Measurements from ENCODE around the gene SLC37A3.

SLC37A3 gene

DNA sequence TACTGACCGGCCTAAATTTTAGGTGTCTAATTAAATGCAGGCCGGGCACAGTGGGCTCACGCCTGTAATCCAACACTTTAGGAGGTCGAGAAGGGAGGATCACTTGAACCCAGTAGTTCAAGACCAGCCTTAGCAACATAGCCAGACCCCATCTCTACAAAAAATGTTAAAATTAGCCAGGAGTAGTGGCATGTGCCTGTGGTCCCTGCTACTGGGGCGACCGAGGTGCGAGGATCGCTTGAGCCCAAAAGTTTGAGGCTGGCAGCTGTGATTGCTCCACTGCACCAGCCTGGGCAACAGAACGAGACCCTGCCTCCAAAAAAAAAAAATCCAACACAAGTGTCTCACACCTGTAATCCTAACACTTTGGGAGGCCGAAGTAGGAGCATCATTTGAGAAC is 491 bp upstream of the SLC37A3 start:
- no peak for DNase-seq

DNA sequence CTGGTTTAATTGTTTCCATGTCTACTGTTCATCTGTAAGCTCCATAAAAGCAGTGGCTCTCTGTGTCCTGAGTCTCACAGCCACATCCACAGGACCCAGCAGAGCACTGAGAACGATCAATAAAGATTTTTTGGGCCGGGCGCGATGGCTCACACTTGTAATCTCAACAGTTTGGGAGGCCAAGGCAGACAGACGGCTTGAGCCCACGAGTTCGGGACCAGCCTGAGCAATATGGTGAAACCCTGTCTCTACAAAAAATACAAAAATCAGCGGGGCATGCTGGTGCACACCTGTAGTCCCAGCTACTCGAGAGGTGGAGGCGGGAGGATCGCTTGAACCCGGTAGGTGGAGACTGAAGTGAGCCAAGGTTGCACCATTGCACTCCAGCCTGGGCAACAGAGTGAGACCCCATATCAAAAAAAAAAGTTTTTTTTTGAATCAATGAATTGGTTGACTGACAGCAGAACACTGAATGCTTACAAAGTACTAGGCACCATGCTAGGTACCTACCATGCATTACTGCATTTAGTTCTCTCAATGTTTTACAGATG is 4.5 kb downstream of the SLC37A3 start:
- DNase-seq = no peak

DNA sequence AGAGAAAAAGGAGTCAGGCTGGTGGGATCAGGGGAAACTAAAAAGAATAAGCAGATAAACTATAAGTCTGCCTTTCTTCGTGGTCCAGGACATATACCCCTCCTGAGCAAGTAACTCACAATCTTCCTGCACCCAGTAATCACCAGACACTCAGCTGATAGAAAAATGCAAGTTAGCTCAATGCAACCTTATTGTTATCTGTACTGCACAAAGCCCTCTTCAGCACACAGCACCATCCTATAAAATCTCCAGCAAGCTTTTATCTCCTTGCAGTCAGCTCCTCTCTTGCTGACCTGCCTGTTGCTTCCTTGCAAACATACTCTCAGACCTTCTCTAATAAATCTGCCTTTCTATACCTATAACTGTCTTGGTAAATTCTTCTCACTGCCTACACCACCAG is 6.7 kb downstream of the SLC37A3 start:
- DNase-seq = no peak

DNA sequence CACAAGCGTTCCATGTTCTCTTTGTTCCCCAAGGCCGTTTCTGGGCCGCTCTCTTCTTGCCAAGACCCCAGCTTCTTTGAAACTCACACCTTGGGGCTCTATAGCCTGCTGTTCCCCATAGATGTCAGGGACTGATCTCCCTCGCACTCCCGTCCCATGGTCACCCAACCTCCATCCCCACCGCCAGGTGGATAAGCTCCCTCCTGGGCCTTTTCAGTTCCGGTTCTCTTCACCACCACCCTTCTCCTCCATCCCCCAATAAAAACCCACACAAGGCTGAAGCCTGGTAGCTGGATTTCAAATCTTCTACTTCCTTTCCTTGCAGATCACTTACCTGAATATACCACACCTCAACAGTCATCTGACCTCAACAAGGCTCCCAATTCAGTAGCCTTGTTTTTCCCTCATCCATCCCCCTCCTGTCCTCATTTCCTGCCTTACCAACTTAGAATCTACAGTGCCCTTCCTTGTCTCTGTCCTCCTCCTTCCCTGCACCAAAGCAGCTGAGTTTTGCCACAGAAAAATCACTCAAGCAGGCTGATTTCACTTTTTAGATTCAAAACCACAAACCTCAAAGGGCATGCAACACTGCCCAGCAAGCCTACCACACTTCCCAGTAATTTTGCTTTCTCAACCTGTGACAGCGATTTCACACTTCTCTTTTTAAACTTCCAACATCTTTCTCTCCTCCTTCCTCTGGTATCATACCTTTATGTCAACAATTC is 7.7 kb downstream of the SLC37A3 start:
- DNase-seq = no peak

DNA sequence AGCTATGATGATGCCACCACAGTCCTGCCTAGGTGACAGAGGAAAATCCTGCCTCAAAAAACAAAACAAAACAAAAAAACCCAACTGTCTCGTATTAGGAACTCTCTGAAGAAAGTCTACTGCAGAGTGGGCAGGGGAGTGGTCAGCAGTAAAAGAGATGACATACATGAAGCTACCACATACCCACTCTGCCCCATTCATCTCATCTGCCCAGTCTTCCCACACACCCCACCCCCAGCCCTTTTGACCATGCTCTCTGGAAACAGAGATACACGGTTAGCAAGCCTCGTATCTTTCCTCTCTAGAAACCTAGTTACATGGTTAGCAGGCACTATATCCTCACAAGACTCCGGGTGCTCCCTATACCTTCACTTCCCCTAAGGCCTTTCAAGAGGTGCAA is 8.3 kb downstream of the SLC37A3 start:
- DNase-seq = no peak

DNA sequence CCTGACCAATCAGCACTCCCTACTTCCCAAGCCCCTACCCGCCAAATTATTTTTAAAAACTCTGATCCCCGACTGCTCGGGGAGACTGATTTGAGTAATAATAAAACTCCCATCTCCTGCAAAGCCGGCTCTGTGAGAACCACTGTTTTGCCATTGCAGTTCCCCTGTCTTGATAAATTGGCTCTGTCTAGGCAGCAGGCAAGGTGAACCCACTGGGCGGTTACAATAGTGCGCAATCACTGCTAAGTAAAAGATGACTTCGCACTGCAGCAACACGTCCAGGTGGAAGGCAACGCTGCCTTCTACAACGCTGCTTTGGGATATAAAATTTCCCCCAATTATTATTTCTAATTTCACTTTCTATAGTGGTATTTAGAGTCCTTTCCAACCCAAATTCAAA is 8.9 kb downstream of the SLC37A3 start:
- DNase-seq = no peak

DNA sequence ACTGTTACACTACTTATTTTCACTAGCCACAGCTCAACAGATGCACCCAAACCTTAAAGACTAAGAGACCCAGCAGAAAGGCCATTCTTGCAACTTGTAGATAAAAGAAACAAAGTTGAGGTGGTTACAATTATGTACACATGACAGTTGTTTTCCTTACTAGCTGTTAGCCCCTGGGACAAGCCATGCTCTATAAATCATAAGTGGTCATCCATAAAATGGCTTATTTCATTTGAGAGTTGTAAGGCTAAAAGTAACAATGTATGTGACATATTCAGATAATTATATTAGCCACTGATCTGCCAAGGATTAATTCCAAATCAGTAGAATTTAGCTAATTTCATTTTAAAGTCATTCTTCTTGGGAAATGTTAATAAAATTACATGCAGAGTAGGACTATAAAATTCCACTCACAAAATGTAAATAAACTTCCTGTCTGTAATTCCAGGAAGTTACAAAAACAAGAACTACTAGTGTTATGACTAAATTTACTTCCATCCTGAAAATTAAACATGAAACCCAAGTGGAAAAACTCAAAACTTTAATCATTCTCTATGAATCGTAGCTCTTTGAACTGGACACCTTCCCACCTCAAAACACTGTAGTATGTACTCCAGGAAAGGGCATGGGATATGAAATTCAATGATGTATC is 13.3 kb downstream of the SLC37A3 start:
- no peak for DNase-seq

DNA sequence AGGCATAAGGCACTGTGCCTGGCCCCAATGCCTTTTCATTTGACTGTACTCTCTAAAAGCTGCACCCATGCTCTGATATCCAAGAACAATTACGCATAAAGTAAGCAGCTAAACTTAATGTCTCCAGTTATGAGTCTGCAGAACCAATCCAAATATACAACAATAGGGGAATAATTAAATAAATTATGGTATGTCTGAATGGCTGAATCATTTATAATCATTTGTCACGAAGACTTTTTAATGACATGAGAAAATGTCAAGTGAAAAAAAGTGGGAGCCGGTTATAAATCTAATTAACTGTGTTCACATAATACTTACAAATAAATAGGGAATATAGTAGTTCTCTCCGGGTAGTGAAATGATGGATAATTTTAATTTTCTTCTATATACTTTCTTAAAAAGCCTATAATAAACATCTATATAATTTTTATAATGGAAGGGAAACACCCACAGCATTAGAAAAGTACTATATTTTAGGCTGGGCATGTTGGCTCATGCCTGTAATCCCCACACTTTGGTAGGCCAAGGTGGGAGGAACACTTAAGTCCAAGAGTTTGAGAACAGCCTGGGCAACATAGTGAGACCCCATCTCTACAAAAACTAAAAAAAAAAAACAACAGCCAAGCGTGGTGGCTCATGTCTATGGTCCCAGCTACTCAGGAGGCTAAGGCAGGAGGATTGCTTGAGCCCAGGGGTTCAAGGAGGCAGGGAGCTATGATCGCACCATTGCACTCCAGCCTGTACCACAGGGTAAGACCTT is 14.2 kb downstream of the SLC37A3 start:
- DNase-seq = no peak

DNA sequence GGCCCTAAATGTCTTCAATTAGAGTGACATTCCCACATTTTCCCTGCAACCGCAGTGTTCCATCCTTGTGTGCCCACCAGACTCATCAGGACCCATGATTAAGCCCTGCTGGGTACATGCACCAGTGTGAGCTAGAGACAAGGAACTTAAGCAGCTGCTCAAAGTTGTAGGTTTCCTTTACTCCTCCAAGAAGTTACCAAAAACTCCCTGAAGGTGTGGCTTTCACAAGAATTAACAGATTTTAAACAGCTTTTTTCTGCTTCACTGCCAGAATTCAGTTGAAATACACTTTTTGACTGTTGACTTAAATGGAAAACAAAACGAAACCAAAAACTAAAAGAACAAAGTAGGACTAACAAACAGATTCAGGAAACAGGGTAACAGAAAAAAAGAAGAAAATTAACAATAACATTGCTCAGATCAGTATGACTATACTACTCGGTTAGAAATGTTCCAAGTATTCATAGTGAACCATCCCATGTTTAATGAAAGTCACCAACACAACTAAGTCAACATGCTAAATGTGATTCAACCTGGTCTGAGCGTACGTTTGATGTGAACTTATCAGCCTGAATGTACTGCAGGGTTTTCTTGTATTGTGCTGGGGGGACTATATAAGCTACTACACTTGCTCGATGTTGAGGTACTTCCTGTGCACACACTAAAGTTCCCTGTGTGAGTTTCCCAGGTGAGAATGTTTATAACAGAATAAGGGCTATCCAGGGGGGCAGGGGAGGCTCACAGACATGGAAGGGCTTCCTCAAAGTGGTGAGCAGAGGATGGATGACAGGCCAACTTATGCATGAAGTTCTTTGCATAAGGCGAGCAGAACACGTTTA is 22.2 kb downstream of the SLC37A3 start:
- no peak for DNase-seq

DNA sequence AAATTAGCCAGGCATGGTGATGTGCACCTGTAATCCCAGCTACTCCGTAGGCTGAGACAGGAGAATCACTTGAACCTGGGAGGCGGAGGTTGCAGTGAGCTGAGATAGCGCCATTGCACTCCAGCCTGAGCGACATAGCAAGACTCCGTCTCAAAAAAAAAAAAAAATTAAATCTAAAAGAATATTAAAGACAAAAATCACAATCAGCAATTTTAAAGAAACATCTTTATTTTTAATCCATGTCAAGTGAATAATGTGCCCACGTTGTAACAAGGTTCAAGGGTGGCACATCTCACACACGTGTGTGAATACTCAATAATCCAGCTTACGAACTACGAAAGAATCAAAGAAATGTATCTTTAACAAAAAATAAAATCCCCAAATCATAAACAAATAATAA is 23.0 kb downstream of the SLC37A3 start:
- no peak for DNase-seq

DNA sequence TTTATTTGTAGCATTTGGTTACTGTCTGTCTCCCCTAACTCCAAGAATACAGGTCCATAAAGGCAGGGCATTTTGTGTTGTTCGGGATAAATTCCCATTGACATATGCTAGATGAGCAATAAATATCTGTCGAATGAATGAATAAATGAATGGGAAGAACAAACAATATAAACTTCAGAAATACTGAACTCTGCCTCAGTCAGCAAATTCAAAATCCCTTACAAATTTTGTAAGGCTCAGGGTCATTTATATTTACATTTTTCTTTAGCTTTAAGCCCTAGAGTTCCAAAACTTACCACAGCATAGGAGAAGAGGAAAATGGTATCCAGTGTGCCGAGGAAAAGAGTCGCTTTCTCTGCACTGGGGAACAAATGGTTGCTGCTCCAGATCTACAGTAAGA is 29.0 kb downstream of the SLC37A3 start:
- no peak for DNase-seq

DNA sequence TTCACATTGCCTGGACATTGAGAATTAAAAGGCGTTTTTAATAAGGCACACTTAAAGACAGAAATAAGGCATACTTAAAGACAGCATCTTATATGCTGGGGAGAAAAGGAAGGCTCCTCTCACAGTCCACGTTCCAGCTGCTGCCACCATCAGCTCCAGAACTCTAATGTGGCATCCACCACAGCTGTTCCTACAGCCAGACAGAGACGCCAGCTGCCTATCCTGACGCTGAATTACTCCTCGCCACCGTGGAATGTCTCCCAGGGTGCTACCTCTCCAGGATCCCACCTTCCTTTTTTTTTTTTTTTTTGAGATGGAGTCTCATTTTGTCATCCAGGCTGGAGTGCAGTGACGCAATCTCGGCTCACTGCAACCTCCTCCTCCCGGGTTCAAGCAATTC is 30.8 kb downstream of the SLC37A3 start:
- no peak for DNase-seq

DNA sequence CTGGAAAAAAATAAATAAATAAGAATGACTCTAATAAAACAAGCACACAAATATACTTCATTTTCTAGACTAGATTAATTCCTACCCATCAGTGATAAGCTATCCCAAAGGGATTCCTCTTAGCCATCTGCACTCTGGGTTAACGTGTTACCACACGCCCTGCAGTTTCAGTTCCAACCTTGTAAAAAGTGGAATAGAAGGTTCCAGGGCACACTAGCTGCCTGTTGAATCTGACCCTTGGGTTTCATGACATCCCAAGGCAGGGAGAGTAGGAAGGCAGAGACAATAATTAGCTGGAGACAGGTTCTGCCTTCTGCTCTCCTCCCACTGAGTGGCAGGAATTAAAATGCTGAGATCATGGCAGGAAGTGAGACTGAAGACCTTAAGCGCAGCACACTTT is 33.5 kb downstream of the SLC37A3 start:
- peak; percentile 83 for DNase-seq

DNA sequence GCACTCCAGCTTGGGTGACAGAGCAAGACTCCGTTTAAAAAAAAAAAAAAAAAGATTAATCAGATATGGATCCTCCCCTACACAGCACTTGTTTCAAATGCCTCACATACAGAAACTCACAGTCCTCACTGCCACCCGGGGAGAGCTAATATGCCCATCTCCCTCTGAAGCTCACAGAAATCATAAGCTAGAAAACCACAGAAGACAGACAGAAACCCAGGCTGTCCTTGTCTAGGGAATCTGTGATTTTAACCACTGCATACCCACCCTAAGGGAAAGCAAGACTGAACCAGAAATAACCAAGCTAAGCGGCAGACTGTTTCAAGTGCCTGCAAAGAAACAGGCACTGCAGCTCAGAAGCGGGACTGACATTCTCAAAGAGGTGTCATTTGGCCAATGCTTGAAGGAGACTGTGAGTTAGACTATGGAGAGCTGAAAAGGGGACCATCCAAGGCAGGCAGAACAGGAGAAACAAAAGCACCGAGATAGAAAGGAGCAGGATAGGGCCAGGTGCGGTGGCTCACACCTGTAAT is 37.6 kb downstream of the SLC37A3 start:
- no peak for DNase-seq

DNA sequence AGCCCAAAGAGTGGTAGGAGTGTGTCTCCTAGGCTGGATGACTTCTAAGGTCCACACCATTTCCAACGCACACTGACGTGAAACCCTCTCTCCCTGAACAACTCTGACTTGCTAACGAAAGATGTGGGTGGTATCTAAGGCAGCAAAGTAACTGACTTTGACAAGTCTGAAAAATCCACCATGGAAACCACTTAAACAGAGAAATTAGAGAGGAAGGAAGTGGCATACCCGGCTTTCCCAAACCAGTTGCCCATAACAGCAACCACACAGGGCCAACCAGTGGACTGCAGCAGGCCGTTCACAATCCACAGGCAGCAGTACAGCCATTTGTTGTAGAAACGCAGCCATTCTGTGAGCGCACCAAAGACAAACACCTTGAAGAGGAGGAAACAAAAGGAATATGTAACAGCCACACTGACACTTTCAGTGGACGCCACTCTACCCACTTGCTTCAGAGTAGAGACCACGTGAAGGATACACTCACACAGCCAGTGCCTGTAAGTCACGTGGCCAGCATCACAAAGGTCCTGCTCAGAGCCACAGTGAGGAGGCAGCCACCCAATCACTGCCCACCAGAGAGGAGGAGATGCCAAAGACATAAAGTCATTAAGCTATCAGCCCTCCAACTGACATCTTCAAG is 39.8 kb downstream of the SLC37A3 start:
- DNase-seq = no peak

DNA sequence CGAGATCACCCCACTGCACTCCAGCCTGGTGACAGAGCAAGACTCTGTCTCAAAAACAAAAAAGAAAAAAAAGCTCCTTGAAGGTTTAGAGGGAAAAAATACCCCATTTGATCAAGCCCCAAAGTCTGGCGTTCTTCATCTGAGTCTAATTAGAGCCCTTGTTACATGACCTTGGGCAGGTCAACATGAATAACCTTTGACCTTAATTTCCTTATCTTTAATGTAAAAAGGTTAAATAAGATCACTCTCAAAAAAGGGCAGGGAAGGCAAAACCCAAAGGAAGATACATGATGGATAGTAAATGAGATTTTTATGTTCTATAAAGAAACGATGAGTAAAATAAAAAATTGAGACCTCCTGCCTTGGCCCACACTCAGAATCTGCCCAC is 40.3 kb downstream of the SLC37A3 start:
- DNase-seq = no peak

DNA sequence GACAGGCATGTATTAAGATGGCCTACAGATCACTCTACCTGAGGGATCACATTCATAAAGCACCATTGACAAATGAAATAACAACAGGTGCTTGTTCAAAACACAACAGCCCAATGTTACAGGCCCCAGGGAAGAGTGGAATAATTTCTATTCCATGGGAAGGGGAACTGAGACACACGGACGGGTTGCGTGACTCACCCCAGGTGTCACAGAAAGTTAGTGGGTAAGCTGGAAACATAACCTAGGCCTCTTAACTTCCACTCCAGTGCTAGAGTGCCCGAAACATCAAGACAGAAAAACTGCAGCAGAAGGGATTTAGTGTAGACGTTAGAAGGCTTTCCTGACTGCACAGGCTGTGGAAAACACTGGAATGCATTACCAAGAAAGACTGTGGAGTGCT is 48.3 kb downstream of the SLC37A3 start:
- DNase-seq = no peak

DNA sequence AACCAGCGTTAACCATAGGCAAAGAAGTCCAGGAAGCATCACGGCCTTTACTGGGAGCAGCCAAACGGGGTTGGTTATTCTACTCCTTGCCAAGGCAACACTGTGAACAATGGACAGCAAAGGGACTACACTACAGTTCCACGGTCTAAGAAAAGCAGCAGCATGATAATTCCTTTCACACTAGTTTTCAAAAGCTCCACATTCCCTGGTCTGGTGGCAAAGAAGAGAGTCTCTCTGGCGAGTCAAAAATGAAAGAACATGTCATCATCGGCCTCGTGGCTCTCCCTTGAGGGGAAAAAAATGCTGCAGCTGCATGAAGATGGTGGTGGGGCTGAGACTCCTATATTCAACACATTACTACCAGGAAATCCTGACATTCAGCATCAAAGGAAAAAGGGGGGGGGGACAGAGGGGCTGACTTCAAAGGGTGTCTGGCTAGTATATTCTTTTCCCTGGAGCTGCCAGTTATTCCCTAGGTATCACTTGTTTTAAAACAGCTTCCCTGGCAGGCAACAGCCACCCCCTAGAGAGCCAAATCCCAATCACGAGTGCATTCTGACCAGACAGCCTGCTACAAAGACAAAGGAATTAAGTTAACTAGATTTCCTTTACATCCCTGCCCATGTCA is 49.1 kb downstream of the SLC37A3 start:
- no peak for DNase-seq

DNA sequence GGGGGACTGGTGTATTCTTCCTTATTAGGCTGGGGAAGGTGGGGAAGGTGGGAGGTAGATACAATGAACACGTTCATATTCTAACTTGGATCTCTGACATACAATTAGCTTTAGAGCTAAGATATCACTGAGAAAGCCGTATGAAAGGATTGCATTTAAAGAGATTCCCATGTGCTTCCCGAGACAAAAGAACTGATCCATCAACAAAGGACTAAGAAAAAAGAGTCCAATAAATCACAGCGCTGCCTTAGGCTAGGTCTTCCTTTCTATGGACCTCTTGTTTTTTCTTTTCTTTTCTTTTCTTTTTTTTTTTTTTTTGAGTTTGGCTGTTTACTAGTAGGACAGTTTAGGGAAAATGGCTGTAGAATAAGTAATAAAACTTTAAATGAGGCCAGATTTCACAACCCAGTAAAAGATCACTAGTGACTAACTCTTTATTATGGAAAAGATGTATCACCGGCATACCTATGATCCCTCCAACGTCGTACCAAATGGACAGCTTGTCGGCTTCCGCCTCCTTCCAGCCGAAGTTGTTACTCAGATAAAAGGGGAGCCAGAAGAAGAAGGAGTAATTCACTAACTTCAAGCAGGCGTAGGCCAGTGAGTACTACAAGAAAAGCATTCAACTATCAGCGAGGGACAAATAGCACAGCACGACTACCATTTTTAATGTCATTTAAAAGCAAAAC is 50.0 kb downstream of the SLC37A3 start:
- DNase-seq = no peak

DNA sequence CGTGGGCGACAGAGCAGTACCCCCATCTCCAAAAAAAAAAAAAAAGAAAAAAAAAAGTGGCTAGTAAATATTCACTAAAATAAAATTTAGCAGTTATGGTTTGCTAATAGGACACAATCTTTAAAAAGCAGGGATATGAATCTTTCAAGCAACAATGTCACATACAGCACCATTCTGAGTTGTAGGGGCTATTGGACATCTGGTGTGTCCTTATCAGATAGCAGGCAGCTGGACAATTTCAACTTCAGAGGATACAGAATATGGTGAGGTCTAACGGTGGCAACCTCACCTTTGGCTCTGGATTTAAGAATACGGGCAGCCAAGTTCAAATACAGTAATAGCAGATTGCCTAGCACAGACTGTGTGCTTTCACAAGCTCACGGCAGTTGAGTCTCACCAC is 51.1 kb downstream of the SLC37A3 start:
- no peak for DNase-seq

DNA sequence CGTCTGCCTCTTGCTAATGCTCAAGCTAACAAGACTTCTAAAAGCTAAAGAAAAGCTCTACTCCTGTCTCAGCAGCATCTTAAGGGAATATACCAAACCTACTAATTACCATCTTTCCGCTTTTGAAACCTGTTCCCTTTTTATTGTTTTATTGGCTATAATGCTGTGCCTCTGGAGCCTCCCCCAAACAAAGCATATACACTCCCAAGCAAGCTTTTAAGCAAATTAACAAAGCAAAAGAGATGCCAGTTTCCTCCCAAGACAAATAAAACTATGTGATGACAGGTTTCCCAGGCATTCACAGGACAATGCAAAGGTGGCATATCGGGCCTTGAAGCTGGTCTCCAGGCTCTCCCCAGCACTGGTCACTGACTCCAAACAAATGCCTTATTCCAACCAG is 52.9 kb downstream of the SLC37A3 start:
- no peak for DNase-seq

Measured in DMS 273 treated with DMSO at 0.1 percent for 48 hours (cell line).